Glutamatergic neuron (in vitro differentiated cells): ENCODE measurements around the gene ARHGEF28. TPM values are rescaled to one million over a fixed set of nuclear protein-coding genes. Genes with fewer than 3 reads are reported as not detected.

Experiments used
- DNase-seq: peaks from one replicate; pipeline ENCODE4 v3.0.0; 2022
- H3K27ac Mint-ChIP-seq: one replicate; pipeline ENCODE4 v1.8.0; 2020; ENCODE audit warnings: mild to moderate bottlenecking, mixed read lengths, inconsistent platforms; ENCODE audit not compliant: unreplicated experiment
- H3K27me3 Mint-ChIP-seq: one replicate; pipeline ENCODE4 v1.8.0; 2020; ENCODE audit warnings: mild to moderate bottlenecking, moderate library complexity, mixed read lengths, inconsistent platforms; ENCODE audit not compliant: unreplicated experiment
- H3K36me3 Mint-ChIP-seq: one replicate; pipeline ENCODE4 v1.8.0; 2020; ENCODE audit warnings: mild to moderate bottlenecking, mixed read lengths, inconsistent platforms; ENCODE audit not compliant: unreplicated experiment
- H3K4me1 Mint-ChIP-seq: one replicate; pipeline ENCODE4 v1.8.0; 2020; ENCODE audit warnings: mild to moderate bottlenecking, low read depth, mixed read lengths, inconsistent platforms; ENCODE audit not compliant: unreplicated experiment
- H3K4me3 Mint-ChIP-seq: one replicate; pipeline ENCODE4 v1.8.0; 2020; ENCODE audit warnings: mild to moderate bottlenecking, mixed read lengths, inconsistent platforms; ENCODE audit not compliant: unreplicated experiment
- H3K9me3 Mint-ChIP-seq: one replicate; pipeline ENCODE4 v1.8.0; 2020; ENCODE audit warnings: mild to moderate bottlenecking, moderate library complexity, mixed read lengths, inconsistent platforms; ENCODE audit not compliant: unreplicated experiment
- total RNA-seq: library from RNA; stranded (reverse); fragmentation: NEBNext Ultra II Directional; extraction: Animal tissue kit (Norgen Biotek cat#: 25700); gene quantifications from one replicate; pipeline ENCODE4 v1.2.1, GENCODE V29; 2021; ENCODE audit not compliant: unreplicated experiment
- TF ChIP-seq, protein P1 (sequence below): fragments of 200-600 bp; sonication (generic); IDR thresholded peaks from one replicate; pipeline ENCODE4 v1.5.0; 2021; ENCODE audit not compliant: partially characterized antibody, unreplicated experiment

ARHGEF28 gene
- total RNA-seq, 1 donor from 2014 or later: 0.47 TPM

DNA sequence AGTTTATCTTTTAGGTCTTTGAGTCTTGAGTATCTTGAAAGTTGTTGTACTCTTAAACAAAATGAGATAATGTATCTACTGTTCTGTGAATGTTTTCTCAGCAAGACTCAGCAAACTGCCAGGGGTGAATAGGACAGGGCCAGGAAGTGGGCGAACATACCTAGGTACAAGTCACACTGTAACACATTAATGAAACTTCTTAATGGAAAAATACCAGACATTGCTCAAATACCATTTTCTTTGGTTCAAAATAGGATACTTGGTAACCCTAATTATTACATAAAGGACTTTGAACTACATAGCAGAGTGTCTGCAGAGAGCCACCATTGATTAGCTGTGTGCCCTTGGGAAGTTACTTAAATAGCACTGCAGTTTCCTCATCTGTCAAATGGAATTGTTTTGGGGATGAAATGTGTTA lies 197.5 kb downstream of the ARHGEF28 start:
- Mint-ChIP-seq H3K36me3 (no peaks in the 10 kb centered on the region), H3K4me3 (no peak overlapping the region), H3K9me3 (no peaks in the 10 kb centered on the region), H3K27ac (no peak overlapping the region), H3K4me1 (no peaks in the 10 kb centered on the region), H3K27me3 (no peaks in the 10 kb centered on the region)
- TF ChIP-seq, protein P1, sequence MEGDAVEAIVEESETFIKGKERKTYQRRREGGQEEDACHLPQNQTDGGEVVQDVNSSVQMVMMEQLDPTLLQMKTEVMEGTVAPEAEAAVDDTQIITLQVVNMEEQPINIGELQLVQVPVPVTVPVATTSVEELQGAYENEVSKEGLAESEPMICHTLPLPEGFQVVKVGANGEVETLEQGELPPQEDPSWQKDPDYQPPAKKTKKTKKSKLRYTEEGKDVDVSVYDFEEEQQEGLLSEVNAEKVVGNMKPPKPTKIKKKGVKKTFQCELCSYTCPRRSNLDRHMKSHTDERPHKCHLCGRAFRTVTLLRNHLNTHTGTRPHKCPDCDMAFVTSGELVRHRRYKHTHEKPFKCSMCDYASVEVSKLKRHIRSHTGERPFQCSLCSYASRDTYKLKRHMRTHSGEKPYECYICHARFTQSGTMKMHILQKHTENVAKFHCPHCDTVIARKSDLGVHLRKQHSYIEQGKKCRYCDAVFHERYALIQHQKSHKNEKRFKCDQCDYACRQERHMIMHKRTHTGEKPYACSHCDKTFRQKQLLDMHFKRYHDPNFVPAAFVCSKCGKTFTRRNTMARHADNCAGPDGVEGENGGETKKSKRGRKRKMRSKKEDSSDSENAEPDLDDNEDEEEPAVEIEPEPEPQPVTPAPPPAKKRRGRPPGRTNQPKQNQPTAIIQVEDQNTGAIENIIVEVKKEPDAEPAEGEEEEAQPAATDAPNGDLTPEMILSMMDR: no peak
- DNase-seq: no peak

DNA sequence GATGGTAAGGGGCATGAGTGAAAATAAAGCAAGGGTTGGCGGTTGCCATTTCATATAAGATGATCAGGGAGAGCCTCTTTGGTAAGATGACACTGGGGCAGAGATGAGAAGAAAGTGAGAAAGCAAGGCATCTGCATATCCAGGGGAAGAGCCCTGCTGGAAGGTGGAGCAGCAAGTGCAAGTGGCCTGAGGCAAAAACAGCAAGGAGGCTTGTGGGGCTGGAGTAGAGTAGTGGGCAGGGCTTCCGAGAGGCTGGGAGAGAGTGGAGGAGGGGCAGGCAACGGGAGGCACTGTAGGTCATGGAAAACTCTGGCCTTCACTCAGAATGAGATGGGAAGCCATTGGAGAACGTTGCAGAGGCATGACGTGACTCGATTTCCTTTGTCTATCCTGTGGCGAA lies 199.2 kb downstream of the ARHGEF28 start:
- H3K4me3 Mint-ChIP-seq: no peak overlapping the region
- H3K4me1 Mint-ChIP-seq: no peaks in the 10 kb centered on the region
- TF ChIP-seq, protein P1: no peak
- H3K27me3 Mint-ChIP-seq: peaks cover 2% of the 10 kb centered on the region
- no peak overlapping the region for H3K27ac Mint-ChIP-seq
- no peaks in the 10 kb centered on the region for H3K9me3 Mint-ChIP-seq
- no peaks in the 10 kb centered on the region for H3K36me3 Mint-ChIP-seq
- no peak for DNase-seq

DNA sequence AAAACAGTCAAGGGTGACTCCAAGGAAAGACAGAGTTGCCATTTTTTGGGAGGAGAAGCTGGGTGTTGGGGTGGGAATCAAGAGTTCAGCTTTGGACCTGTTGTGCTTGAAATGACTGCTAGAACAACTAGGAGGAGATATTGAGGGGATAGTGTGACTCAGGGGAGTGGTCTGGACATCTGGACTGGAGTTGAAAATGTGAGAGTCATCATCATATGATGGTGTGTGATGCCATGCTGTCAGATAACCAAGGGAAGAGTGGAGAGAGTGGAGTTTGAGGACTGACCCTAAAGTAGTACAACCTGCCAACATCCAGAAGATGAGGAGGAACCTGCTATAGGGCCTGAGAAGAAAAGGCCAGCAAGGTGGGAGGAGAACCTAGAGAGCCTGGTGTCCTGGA lies 199.7 kb downstream of the ARHGEF28 start:
- Mint-ChIP-seq H3K27me3 (peaks cover 2% of the 10 kb centered on the region), H3K27ac (no peak overlapping the region), H3K4me1 (no peaks in the 10 kb centered on the region), H3K36me3 (no peaks in the 10 kb centered on the region), H3K4me3 (no peak overlapping the region), H3K9me3 (no peaks in the 10 kb centered on the region)
- TF ChIP-seq, protein P1: no peak
- DNase-seq: no peak

DNA sequence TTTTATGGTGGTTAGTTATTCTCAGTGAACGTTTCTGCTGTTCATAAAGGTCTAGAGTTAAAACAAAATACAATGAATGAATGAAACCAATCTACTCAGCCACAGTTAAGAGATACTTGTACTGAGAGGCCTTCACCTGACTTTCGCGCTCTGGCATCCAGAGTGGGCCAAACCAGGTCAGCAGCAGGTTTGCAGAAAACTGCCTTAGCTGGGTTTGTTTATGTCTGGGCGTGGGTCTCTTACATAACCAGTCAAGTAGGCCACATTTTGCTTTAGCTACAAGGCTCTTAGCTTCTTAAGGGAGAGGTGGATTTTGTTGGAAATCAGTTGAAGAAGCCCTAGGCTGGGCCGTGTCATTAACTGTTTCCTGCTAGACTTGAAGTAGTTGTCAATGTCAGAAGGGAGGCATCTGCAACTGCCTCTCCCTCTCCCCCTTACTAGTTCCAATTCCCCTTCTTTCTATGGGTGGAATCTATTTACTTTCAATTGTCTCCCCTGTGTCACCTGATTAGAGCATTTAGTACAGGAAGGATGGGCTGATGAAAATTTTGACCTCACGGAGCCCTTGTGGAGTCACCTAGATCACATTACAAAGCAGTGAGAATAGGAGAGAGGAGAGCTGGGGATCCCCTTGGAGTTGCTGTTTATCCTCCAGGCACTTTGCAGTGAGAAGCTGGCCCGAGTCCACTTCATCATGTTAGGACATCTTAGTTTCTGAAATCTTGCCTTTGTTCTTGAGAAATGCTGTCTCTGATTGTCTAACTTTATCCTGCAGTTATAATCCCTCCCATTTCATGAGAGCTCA lies 200.5 kb downstream of the ARHGEF28 start:
- Mint-ChIP-seq H3K9me3 (no peaks in the 10 kb centered on the region), H3K27me3 (peaks cover 2% of the 10 kb centered on the region), H3K27ac (no peak overlapping the region), H3K4me1 (no peaks in the 10 kb centered on the region), H3K36me3 (no peaks in the 10 kb centered on the region), H3K4me3 (no peak overlapping the region)
- no peak for DNase-seq
- TF ChIP-seq, protein P1: no peak

DNA sequence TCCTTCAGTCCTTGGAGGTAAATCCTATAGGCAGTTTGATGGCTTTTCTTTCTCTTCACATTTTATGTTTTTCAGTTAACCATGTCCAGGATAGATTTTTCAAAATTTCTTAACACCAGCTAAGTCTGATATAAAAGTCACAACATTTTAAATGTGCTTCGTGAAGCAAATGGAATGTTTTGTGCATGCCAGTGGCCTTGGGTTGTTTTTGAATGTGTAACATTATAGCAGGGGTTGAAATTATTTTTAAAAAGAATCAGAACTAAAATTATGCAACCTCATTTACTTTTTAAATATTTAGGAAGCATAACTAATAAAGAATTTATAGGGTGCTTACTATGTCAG lies 201.1 kb downstream of the ARHGEF28 start:
- Mint-ChIP-seq H3K4me1 (no peaks in the 10 kb centered on the region), H3K4me3 (no peak overlapping the region), H3K27me3 (peaks cover 2% of the 10 kb centered on the region), H3K36me3 (no peaks in the 10 kb centered on the region), H3K27ac (no peak overlapping the region), H3K9me3 (no peaks in the 10 kb centered on the region)
- DNase-seq: no peak
- TF ChIP-seq, protein P1: no peak
